Suprapubic skin (tissue), 4 donors: Measurements from ENCODE around the gene MN1. TPM values are rescaled to one million over a fixed set of nuclear protein-coding genes. Genes with fewer than 3 reads are reported as not detected.

Source experiments
- DNase-seq, 2 donors: peaks; one replicate each; pipeline ENCODE4 v3.0.0-alpha.2; 2019; ENCODE audit warnings: low spot score in 2 of 2
- H3K27ac ChIP-seq: fragments of 200-600 bp; sonication (generic); one replicate; pipeline ENCODE4 v1.5.1; 2019
- H3K27me3 ChIP-seq: fragments of 200-600 bp; sonication (generic); one replicate; pipeline ENCODE4 v1.5.1; 2019
- H3K36me3 ChIP-seq: fragments of 200-600 bp; sonication (generic); one replicate; pipeline ENCODE4 v1.5.1; 2019
- H3K4me1 ChIP-seq: fragments of 200-600 bp; sonication (generic); one replicate; pipeline ENCODE4 v1.5.1; 2019
- H3K4me3 ChIP-seq: fragments of 200-600 bp; sonication (generic); one replicate; pipeline ENCODE4 v1.5.1; 2019; ENCODE audit warnings: mild to moderate bottlenecking
- H3K9me3 ChIP-seq: fragments of 200-600 bp; sonication (generic); one replicate; pipeline ENCODE4 v1.5.1; 2019
- CTCF ChIP-seq, 2 donors: fragments of 200-600 bp in 1 of 2; fragments of 450-650 bp in 1 of 2; sonication (generic) in 1 of 2; IDR thresholded peaks; one replicate each; pipeline ENCODE4 v1.5.1; 2016 to 2019; ENCODE audit warnings: antibody characterized with exemption in 2 of 2, mild to moderate bottlenecking in 1 of 2, moderate library complexity in 1 of 2
- EP300 ChIP-seq: sonication (generic); formaldehyde crosslinking; IDR thresholded peaks from one replicate; pipeline ENCODE4 v1.6.1; 2017; ENCODE audit warnings: antibody characterized with exemption
- POLR2A ChIP-seq, 2 donors: fragments of 450-650 bp; IDR thresholded peaks; one replicate each; pipeline ENCODE4 v1.6.1; 2017; ENCODE audit warnings: antibody characterized with exemption in 2 of 2, mild to moderate bottlenecking in 2 of 2, moderate library complexity in 2 of 2
- POLR2AphosphoS5 ChIP-seq, 3 donors: sonication (generic); formaldehyde crosslinking; IDR thresholded peaks; one replicate each; pipeline ENCODE4 v1.6.1; 2017; ENCODE audit warnings: antibody characterized with exemption in 3 of 3
- WGBS: methylation state at CpG from one replicate; pipeline ENCODE4 v1.1.5; 2018; 5-methylcytosine and 5-hydroxymethylcytosine counted together
- total RNA-seq, 4 donors: library from RNA; depleted of rRNA; stranded (reverse); fragments of >200 nt; gene quantifications; one replicate each; pipeline ENCODE4 v1.1.0, GENCODE V29; 2016

The MN1 gene
- total RNA-seq, 4 donors from 2014 or later = 1.7 to 6.5 (median 4.1) TPM

GRCh38 chr22:27727673-27728451, 73.7 kb downstream of the MN1 start:
- Histone ChIP-seq H3K36me3 (no peaks in the 10 kb centered on the region), H3K4me1 (peaks cover 22% of the 10 kb centered on the region), H3K27me3 (no peaks in the 10 kb centered on the region), H3K27ac (peak overlapping the region; percentile 82), H3K4me3 (no peak overlapping the region), H3K9me3 (no peaks in the 10 kb centered on the region)
- no peak for DNase-seq
- WGBS = 88% methylated on average over 4 of the region's 4 CpGs
- TF ChIP-seq POLR2AphosphoS5 (IDR thresholded peaks at IDR 0.05) (no peak), EP300 (no peak), CTCF (IDR thresholded peaks at IDR 0.05) (no peak), POLR2A (IDR thresholded peaks at IDR 0.05) (no peak)

GRCh38 chr22:27726686-27727449, 74.7 kb downstream of the MN1 start:
- Histone ChIP-seq H3K27ac (peak overlapping the region; percentile 82), H3K4me1 (peaks cover 22% of the 10 kb centered on the region), H3K36me3 (no peaks in the 10 kb centered on the region), H3K4me3 (no peak overlapping the region), H3K9me3 (no peaks in the 10 kb centered on the region), H3K27me3 (no peaks in the 10 kb centered on the region)
- no peak for TF ChIP-seq EP300
- no peak for TF ChIP-seq POLR2AphosphoS5 (IDR thresholded peaks at IDR 0.05)
- TF ChIP-seq POLR2A (IDR thresholded peaks at IDR 0.05) = no peak
- TF ChIP-seq CTCF (IDR thresholded peaks at IDR 0.05) = no peak
- WGBS = 19% methylated on average over 13 of the region's 13 CpGs
- DNase-seq = peak; percentile 78 to 84

DNA sequence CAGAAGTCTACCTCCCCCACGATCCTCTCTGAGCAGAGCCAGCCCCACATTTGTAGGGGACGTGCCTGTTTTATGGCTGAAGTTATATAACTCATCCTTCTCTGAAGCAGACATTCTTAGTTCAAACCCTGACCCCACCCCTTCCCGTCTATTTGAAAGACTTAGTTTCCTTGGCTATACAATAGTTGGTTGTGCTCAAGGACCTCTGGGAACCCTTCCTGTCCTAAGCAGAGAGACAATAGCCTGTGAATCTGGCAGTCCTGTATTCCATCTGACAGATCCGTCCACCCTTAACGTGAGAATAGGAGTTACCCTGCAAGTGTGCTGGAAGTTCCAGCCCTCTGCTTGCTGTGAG, 75.2 kb downstream of the MN1 start:
- H3K27ac ChIP-seq = peak overlapping the region; percentile 82
- no peaks in the 10 kb centered on the region for H3K36me3 ChIP-seq
- no peak for TF ChIP-seq POLR2AphosphoS5 (IDR thresholded peaks at IDR 0.05)
- no peak for TF ChIP-seq CTCF (IDR thresholded peaks at IDR 0.05)
- no peak for TF ChIP-seq POLR2A (IDR thresholded peaks at IDR 0.05)
- TF ChIP-seq EP300 = no peak
- no peak overlapping the region for H3K4me3 ChIP-seq
- WGBS = 21% methylated on average over 5 of the region's 5 CpGs
- H3K4me1 ChIP-seq = peaks cover 22% of the 10 kb centered on the region
- H3K27me3 ChIP-seq = no peaks in the 10 kb centered on the region
- no peaks in the 10 kb centered on the region for H3K9me3 ChIP-seq
- no peak for DNase-seq

- H3K27me3 ChIP-seq = no peaks in the 10 kb centered on the region
- WGBS = 86% methylated on average over 5 of the region's 5 CpGs
- no peak for TF ChIP-seq CTCF (IDR thresholded peaks at IDR 0.05)
- TF ChIP-seq POLR2AphosphoS5 (IDR thresholded peaks at IDR 0.05) = no peak
- no peak for TF ChIP-seq POLR2A (IDR thresholded peaks at IDR 0.05)
- no peak for TF ChIP-seq EP300
- peaks cover 28% of the 10 kb centered on the region for H3K4me1 ChIP-seq
- no peaks in the 10 kb centered on the region for H3K36me3 ChIP-seq
- H3K27ac ChIP-seq = peak overlapping the region; percentile 82
- peak in 1 of 2 donors; percentile 24 for DNase-seq
- H3K9me3 ChIP-seq = no peaks in the 10 kb centered on the region
- H3K4me3 ChIP-seq = no peak overlapping the region
Measured at GRCh38 chr22:27725661-27726060, 75.9 kb downstream of the MN1 start.

DNA sequence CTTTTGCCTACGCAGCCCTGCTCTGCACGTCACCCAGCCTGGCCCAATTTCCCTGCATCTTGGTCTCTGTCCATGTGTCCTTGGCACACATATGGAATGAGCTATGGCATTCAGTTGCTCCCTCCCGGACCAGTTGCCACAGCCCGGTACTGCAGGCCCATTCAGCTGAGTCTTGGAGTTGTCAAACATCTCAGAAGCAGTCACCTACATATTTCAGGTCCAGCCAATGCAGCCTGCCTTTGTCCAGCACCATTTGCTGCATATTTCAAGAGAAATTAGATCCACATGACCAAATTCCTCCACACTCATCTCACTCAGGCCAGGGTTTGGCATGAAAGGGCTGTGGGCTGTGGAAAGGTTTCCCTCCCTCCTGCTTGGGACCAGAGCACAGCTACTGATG, 76.8 kb downstream of the MN1 start:
- Histone ChIP-seq H3K27me3 (no peaks in the 10 kb centered on the region), H3K4me1 (peaks cover 37% of the 10 kb centered on the region), H3K9me3 (no peaks in the 10 kb centered on the region), H3K27ac (no peak overlapping the region), H3K36me3 (no peaks in the 10 kb centered on the region), H3K4me3 (no peak overlapping the region)
- 50% methylated on average over 3 of the region's 4 CpGs for WGBS
- peak in 1 of 2 donors; percentile 49 for DNase-seq
- TF ChIP-seq EP300 = no peak
